Kidney epithelial cell (primary cell): ENCODE results near the gene CMSS1. TPM values are rescaled to one million over a fixed set of nuclear protein-coding genes. Genes with fewer than 3 reads are reported as not detected.

Experiments
- DNase-seq: peaks from one replicate; pipeline ENCODE4 v3.0.0-alpha.2; 2010; ENCODE audit warnings: low read depth
- H3K27me3 ChIP-seq: 2 replicates; pipeline ENCODE4 v1.6.0; 2011; ENCODE audit warnings: low read length; ENCODE audit not compliant: control insufficient read depth, insufficient read depth
- H3K36me3 ChIP-seq: 2 replicates; pipeline ENCODE4 v1.5.1; 2011; ENCODE audit warnings: low read length; ENCODE audit not compliant: control insufficient read depth, insufficient read depth
- H3K4me3 ChIP-seq: 2 replicates; pipeline ENCODE4 v1.5.1; 2011; ENCODE audit warnings: low read depth, mild to moderate bottlenecking, control low read depth, low read length
- total RNA-seq: library from RNA; depleted of rRNA; stranded (reverse); fragments of >200 nt; gene quantifications from 2 replicates; pipeline ENCODE4 v1.2.3, GENCODE V29; 2015
- TF ChIP-seq, protein P1 (sequence below): IDR thresholded peaks from 2 replicates; pipeline ENCODE4 v1.5.1; 2011; ENCODE audit warnings: mild to moderate bottlenecking, moderate library complexity, low read length, control low read depth, inconsistent platforms; ENCODE audit not compliant: insufficient read depth, poor library complexity, severe bottlenecking

The CMSS1 gene
- total RNA-seq, 1 donor from 2014 or later = 36.9 TPM

DNA sequence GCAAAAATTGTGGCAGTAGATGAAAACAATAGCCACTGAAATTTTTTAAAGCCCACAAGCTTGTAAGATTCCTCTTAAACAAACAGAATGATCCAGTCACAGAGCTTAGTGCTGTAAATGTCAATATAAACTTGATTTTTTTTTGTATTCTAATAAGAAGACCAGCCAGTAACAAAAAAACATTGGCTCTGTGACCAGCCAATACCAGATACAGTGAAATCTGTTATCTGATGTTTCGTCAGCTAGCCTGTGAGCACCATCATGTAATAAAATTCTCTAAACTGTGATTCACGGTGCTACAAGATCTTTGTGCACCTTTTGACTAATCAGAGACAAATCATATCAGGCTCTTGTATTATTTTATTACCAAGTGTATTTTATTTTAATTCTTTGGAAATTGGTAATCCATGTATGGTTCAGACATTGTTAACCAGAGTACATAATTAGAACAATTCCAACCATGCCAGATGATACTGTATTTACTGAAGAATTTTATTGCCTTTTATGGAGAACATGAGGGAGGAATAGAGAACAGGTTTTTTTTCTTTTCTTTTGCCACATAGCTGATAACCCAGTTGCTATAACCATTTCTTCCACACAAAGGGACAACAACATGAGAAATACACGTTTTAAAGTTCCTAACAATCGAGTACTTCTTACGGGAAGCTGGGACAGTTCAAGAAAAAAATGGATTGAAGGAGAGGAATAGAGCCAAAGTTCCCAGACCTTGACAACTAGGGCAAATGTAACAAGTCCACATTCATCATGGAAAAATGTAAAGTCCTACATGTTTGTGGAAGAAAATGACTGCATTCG lies 224.7 kb downstream of the CMSS1 start:
- H3K27me3 ChIP-seq = no peaks in the 10 kb centered on the region
- no peak overlapping the region for H3K4me3 ChIP-seq
- no peaks in the 10 kb centered on the region for H3K36me3 ChIP-seq
- TF ChIP-seq, protein P1, sequence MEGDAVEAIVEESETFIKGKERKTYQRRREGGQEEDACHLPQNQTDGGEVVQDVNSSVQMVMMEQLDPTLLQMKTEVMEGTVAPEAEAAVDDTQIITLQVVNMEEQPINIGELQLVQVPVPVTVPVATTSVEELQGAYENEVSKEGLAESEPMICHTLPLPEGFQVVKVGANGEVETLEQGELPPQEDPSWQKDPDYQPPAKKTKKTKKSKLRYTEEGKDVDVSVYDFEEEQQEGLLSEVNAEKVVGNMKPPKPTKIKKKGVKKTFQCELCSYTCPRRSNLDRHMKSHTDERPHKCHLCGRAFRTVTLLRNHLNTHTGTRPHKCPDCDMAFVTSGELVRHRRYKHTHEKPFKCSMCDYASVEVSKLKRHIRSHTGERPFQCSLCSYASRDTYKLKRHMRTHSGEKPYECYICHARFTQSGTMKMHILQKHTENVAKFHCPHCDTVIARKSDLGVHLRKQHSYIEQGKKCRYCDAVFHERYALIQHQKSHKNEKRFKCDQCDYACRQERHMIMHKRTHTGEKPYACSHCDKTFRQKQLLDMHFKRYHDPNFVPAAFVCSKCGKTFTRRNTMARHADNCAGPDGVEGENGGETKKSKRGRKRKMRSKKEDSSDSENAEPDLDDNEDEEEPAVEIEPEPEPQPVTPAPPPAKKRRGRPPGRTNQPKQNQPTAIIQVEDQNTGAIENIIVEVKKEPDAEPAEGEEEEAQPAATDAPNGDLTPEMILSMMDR = no peak
- no peak for DNase-seq

DNA sequence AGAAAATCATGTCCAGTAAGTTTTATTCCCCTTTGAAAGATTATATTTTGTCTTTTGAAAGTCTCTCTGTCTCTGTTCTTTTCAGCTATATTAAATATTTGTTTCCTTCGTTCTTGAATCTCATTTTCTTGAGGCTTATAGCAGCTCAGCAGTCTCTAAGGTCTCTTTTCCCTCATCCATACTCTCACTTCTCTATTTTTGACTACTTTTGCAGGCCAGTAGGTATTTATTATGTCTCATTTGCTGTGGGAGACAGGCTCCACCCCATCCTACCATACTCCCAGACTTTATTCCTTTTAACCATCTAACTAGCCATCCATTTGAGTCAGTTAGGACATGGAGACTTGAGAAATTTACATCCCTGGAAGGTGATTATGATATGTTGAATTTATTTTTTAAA lies 225.6 kb downstream of the CMSS1 start:
- no peak for DNase-seq
- no peaks in the 10 kb centered on the region for H3K36me3 ChIP-seq
- no peak overlapping the region for H3K4me3 ChIP-seq
- TF ChIP-seq, protein P1 = no peak
- no peaks in the 10 kb centered on the region for H3K27me3 ChIP-seq

DNA sequence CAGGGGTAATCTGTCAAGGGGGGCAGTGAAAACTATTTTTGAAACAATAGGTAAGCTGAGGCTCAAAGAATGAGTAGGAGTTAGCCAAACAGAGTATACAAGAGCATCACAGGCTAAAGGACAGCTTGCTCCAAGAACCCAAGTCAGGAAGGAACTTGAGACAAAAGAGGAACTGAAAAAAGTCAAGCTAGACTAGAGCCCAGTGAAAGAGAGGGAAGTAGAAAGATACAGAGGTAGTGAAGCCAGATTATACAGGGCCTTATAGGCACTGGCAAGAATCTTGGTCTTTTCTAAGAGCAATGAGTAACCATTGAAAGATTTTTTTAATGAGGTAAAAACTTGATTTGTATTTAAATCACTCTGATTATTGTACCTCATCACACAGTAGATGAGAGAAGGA lies 226.7 kb downstream of the CMSS1 start:
- no peak overlapping the region for H3K4me3 ChIP-seq

DNA sequence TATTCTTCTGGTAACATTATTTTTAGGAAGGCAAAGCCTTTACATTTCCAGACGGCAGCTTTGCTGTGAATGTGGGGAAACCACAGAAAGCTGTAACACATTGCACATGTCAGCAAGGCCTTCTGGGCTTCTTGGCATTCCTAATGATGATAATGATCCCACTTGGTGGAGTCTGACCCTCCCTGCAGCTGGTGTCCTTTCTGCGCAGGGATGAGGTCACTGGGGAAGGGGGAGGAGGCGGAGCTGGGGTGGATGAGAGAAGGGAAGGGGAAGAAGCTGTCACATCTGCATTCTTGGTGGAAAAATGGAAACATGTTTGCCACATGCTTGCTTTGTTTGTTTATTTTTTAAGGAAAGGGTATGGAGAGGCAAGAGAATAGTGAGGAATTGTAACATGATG lies 228.0 kb downstream of the CMSS1 start:
- no peak for DNase-seq
- Histone ChIP-seq H3K27me3 (no peaks in the 10 kb centered on the region), H3K36me3 (no peaks in the 10 kb centered on the region), H3K4me3 (no peak overlapping the region)
- TF ChIP-seq, protein P1 = no peak

More for the DNA sequence above, 226.7 kb downstream of the CMSS1 start:
- Histone ChIP-seq H3K36me3 (no peaks in the 10 kb centered on the region), H3K27me3 (no peaks in the 10 kb centered on the region)
- TF ChIP-seq, protein P1 = no peak
- no peak for DNase-seq

DNA sequence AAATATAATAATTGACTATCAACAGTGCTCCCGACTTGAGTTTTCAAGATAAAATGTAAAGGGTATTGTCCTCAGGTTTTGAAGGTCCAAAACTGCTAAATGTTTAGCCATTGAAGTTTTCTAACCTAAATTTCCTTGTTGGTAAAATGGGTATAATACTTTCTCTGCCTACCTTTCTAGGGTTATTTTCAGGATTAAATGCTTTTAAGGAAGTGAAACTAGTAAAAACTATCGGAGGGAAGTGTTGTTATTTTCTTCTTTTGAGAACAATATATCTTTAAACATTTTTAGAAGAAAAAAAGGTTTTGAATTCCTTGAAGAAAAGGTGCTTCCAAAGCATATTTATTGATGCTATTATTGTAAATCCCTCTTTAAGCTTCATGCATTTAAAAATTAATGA lies 229.3 kb downstream of the CMSS1 start:
- H3K4me3 ChIP-seq = no peak overlapping the region
- TF ChIP-seq, protein P1 = no peak
- no peak for DNase-seq
- no peaks in the 10 kb centered on the region for H3K27me3 ChIP-seq
- H3K36me3 ChIP-seq = no peaks in the 10 kb centered on the region
